ENCODE measurements around the gene PACS2. TPM values are rescaled to one million over a fixed set of nuclear protein-coding genes. Genes with fewer than 3 reads are reported as not detected.

Gene PACS2
- total RNA-seq, 1 experiment from 2014 or later, result 100 TPM

- H3K27me3 Mint-ChIP-seq (ENCODE audit: low read depth), result no peaks in the 10 kb centered on the region
- peaks cover 36% of the 10 kb centered on the region for H3K4me1 Mint-ChIP-seq
- no peak overlapping the region for H3K4me3 Mint-ChIP-seq
- H3K36me3 Mint-ChIP-seq, result peaks cover 4% of the 10 kb centered on the region; the same call in 1 of the 2 replicates
- TF ChIP-seq FOXP4 (CRISPR knock-in tag; IDR thresholded peaks at IDR 0.05) (no peak), ZBTB43 (CRISPR knock-in tag; IDR thresholded peaks at IDR 0.05) (no peak), RORB (CRISPR knock-in tag; IDR thresholded peaks at IDR 0.05) (no peak), ARID4B (CRISPR knock-in tag; IDR thresholded peaks at IDR 0.05; ENCODE audit: borderline replicate concordance) (no peak), SMAD4 (CRISPR knock-in tag; IDR thresholded peaks at IDR 0.05) (no peak), STAT6 (CRISPR knock-in tag; conservative IDR thresholded peaks at IDR 0.05; ENCODE audit: low read depth) (no peak)
- TF ChIP-seq, protein P1, sequence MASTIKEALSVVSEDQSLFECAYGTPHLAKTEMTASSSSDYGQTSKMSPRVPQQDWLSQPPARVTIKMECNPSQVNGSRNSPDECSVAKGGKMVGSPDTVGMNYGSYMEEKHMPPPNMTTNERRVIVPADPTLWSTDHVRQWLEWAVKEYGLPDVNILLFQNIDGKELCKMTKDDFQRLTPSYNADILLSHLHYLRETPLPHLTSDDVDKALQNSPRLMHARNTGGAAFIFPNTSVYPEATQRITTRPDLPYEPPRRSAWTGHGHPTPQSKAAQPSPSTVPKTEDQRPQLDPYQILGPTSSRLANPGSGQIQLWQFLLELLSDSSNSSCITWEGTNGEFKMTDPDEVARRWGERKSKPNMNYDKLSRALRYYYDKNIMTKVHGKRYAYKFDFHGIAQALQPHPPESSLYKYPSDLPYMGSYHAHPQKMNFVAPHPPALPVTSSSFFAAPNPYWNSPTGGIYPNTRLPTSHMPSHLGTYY (CRISPR knock-in tag; IDR thresholded peaks at IDR 0.05), result no peak
- TF ChIP-seq, protein P2, sequence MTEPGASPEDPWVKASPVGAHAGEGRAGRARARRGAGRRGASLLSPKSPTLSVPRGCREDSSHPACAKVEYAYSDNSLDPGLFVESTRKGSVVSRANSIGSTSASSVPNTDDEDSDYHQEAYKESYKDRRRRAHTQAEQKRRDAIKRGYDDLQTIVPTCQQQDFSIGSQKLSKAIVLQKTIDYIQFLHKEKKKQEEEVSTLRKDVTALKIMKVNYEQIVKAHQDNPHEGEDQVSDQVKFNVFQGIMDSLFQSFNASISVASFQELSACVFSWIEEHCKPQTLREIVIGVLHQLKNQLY (CRISPR knock-in tag; IDR thresholded peaks at IDR 0.05), result no peak
- TF ChIP-seq, protein P3, sequence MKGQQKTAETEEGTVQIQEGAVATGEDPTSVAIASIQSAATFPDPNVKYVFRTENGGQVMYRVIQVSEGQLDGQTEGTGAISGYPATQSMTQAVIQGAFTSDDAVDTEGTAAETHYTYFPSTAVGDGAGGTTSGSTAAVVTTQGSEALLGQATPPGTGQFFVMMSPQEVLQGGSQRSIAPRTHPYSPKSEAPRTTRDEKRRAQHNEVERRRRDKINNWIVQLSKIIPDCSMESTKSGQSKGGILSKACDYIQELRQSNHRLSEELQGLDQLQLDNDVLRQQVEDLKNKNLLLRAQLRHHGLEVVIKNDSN (CRISPR knock-in tag; IDR thresholded peaks at IDR 0.05), result no peak
- no peaks in the 10 kb centered on the region for H3K9me3 Mint-ChIP-seq
- no peak for ATAC-seq
- DNase-seq (ENCODE audit: low spot score), result no peak
- CTCF ChIA-PET, result interaction anchor here (0.5 to 1.3 kb wide), 2 partner anchors 20 to 31 kb away, joined by 3 read pairs; no protein-coding TSS in a partner anchor
- no peak overlapping the region; the same call in 1 of the 2 replicates for H3K27ac Mint-ChIP-seq
- POLR2A ChIA-PET, result no interaction called here
Measured at GRCh38 chr14:105332350-105332874, 17.9 kb downstream of the PACS2 start.

GRCh38 chr14:105333020-105333490 lies 18.5 kb downstream of the PACS2 start:
- ChIA-PET CTCF (interaction anchor here (0.5 to 2.4 kb wide), 4 partner anchors 19 to 148 kb away, joined by 3 to 15 read pairs (median 8); partner anchors contain the start of gene BTBD6), POLR2A (no interaction called here)
- DNase-seq (ENCODE audit: low spot score), result no peak
- peaks cover 31% of the 10 kb centered on the region for H3K4me1 Mint-ChIP-seq
- peaks cover 4% of the 10 kb centered on the region; the same call in 1 of the 2 replicates for H3K36me3 Mint-ChIP-seq
- H3K4me3 Mint-ChIP-seq, result no peak overlapping the region
- no peaks in the 10 kb centered on the region for H3K27me3 Mint-ChIP-seq (ENCODE audit: low read depth)
- H3K9me3 Mint-ChIP-seq, result no peaks in the 10 kb centered on the region
- no peak for ATAC-seq
- H3K27ac Mint-ChIP-seq, result no peak overlapping the region; the same call in 1 of the 2 replicates
- TF ChIP-seq ELF4 (CRISPR knock-in tag; IDR thresholded peaks at IDR 0.05; ENCODE audit: low read depth) (no peak), TP53 (CRISPR knock-in tag; IDR thresholded peaks at IDR 0.05) (no peak)
- TF ChIP-seq, protein P4, sequence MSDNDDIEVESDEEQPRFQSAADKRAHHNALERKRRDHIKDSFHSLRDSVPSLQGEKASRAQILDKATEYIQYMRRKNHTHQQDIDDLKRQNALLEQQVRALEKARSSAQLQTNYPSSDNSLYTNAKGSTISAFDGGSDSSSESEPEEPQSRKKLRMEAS (CRISPR knock-in tag; IDR thresholded peaks at IDR 0.05), result no peak
- TF ChIP-seq, protein P5, sequence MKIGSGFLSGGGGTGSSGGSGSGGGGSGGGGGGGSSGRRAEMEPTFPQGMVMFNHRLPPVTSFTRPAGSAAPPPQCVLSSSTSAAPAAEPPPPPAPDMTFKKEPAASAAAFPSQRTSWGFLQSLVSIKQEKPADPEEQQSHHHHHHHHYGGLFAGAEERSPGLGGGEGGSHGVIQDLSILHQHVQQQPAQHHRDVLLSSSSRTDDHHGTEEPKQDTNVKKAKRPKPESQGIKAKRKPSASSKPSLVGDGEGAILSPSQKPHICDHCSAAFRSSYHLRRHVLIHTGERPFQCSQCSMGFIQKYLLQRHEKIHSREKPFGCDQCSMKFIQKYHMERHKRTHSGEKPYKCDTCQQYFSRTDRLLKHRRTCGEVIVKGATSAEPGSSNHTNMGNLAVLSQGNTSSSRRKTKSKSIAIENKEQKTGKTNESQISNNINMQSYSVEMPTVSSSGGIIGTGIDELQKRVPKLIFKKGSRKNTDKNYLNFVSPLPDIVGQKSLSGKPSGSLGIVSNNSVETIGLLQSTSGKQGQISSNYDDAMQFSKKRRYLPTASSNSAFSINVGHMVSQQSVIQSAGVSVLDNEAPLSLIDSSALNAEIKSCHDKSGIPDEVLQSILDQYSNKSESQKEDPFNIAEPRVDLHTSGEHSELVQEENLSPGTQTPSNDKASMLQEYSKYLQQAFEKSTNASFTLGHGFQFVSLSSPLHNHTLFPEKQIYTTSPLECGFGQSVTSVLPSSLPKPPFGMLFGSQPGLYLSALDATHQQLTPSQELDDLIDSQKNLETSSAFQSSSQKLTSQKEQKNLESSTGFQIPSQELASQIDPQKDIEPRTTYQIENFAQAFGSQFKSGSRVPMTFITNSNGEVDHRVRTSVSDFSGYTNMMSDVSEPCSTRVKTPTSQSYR (CRISPR knock-in tag; IDR thresholded peaks at IDR 0.05), result no peak
